Measurements from ENCODE around the gene PSEN1.

- TF ChIP-seq EZH2 (IDR thresholded peaks at IDR 0.05; ENCODE audit: insufficient read depth, poor library complexity, severe bottlenecking), result no peak
- TF ChIP-seq EZH2phosphoT487 (IDR thresholded peaks at IDR 0.05; ENCODE audit: insufficient read depth, low read depth), result no peak
These were observed 101.0 kb downstream of the PSEN1 start, which contains the start of gene PAPLN for GRCh38 chr14:73237219-73237785.

All from GM23248 (cell line).